Stimulated activated CD4-positive, alpha-beta T cell treated with anti-CD3 and anti-CD28 coated beads, Interleukin-1b, Interleukin-23, amount 100 ng/mL, for 4 hours (primary cell): Measurements from ENCODE around the gene SCFD2.

ENCODE experiments used
- DNase-seq, 2 donors: peaks; one replicate each; pipeline ENCODE4 v3.0.0-alpha.2; 2020; ENCODE audit warnings: low read depth in 2 of 2

SCFD2 gene

DNA sequence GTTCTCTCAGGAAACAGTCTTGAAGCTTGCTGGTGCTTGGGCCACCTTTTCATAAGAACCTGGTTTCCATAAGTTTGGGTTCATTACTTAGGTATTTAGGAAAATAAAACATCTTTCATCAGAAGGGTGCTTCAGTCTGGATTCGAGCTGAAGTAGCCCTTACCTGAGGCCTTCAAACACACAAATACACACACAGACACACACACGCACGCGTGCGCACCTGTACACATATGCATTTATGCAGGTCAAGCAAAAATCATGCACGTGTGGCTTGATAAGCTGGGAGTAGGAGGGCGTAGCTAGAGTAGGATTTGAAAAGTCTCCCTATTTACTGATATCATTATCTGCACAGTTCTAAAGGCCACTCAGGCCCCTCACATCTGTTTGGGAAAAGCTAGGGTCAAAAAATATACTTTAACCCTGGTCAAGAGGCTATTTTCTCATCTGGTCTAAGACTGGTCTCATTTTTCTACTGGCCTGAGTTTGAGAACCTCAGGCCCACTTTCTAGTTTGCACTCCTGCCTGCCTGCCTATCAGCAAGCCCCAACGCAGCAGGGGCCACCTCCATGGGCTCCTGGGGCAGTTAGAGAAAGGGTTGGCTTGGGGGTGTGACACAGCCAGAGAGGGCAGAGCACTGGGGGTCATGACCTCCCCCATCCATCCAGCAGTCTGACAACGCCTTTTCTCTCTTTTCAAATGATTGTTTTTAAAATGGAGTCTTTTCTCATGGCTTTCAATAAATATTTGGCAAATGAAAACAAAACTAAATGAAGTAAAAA lies 439.5 kb downstream of the SCFD2 start:
- no peak for DNase-seq

DNA sequence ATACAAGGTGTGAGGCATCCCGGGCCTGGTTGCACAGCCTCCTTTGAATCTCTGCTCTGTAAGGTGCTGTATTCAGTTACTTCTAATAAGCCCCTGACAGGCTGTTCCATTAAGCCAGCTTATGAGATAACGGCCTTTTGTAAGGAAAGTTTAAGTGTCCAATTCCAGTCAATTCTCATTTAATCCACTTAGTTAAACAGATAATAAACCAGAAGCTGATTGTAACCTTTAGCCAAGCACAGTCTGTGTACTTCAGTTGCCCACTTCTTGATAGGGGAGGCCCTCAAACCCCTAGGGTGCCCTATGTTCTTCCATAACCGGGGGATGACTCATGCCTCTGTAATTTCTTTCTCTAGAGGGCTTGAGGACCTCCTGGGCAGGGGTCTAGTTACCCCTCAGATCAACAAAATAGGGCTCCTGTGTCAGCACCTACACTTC lies 440.3 kb downstream of the SCFD2 start:
- DNase-seq = no peak

DNA sequence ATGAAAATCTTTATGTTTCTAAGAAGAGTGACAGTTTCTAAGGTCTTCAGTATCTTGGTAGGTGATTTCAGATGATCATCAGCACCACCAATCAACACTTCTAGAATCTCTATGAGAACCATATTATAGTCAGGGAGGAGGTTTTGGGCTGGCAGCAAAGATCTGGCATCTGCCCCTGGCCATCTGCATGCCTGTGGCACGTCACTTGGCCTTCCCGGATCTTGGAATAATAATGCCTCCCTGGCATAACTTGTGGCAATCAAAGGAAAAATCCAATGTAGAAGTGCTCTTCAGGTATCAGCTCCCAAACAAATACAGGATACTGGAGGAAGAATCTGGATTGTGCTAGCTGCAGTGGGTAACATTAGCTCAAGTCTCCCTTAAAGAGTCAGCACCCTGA lies 446.4 kb downstream of the SCFD2 start:
- DNase-seq = no peak

DNA sequence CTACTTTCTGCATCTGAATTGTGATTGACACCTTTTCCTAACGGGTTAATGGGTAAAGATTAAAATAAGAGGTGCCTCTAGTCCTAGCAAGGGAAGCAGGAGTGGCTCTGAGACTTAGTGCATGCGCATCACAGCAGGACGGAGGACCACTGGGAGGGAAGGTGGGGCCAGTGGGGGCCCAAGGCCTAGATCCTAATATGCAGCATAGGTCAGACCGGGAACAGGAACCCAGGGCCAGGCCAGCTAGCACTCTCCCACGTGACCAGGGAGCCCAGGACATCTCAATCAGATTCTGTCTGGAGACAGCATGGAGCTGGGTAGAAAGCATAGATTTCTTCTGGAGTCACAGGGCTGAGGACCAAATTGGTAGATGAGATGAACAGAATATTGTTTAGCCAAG lies 448.0 kb downstream of the SCFD2 start:
- no peak for DNase-seq

DNA sequence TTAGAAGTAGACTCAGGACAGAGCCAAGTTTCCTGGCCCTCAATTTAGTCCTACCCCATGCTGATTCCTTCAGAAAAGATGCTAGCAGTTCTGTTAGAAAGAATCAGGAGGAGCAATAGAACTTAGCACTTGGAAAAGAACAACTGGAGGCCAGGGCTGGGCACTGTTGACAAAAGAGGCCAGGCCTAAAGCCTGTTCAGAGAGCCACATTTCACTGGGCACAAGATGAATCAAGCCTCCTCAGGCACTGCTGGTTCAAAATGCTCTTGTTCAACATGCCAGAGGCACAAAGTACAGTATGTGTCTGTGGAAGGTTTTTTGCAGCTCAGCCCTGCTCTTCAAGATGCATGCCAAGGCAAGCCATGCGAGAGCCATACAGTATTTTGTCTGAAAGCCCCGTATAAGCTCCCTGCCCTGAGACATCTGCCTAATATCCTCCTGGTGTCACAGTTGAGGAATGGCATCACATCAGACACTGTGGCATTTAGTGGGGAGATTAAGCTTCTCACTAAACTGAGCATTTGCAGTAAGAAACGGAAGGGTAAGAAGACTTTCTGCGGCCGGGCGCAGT lies 450.0 kb downstream of the SCFD2 start:
- no peak for DNase-seq

DNA sequence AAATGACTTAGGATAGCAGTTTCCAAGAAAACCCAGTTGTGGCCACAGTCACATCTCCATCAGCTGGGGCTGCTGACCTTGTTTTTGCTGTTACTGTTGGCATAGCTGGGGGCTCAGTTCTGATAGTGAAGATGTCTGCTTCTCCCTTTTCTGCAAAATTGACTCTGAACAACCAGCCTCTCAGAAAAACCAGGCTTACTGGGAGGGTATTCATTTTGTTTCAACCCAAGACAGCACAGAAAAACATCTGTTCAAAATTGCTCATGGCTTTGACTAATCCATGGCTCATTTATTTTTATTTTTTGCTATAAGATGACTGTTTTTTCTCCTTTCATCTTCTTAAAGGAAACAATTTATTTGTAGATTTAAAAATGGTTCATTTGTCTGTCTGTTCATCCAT lies 450.7 kb downstream of the SCFD2 start:
- no peak for DNase-seq

DNA sequence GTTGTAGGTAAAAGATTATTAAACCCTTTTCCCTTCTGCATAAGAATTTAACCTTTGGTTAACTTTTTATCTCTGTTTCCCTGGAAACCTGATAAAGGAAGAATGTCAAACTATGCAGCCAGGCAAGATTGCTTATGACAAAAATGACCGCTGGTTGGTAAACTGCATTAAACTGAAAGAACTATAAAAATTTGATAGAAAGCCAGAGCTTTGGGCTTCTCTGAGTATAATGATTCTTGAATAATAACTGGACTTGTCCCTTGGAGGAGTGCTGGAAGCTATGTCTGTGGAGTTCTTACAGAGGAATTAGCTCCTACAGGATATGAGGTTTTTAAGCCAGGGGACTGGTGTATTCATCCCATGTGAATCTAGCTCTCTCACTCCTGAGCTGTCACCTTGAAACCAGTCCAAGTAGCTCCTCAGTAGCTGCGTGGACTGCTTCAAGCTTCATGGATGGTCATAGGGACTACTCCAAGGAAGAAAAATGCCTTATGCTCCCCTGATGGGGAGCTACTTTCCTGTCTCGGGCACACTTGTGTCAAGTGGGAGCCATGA lies 451.7 kb downstream of the SCFD2 start:
- DNase-seq = no peak

DNA sequence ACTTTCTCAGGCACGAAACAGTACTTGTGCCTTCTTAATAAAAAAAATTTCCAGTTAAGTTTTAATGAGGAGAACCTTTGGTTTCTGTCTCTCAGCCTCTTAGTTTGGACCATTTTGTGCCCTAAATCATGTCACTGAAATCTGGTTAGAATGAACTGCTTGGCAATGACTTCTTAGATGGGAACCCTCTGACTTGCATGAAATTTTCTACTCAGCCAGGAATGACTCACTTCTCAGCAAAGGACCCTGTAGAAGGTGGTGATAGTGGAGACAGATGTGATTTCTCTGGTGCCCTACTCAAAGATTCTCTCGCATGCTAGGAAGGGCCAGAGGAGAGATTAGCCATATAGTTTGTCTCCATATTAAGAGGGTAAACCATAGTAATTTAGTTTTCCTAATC lies 453.3 kb downstream of the SCFD2 start:
- no peak for DNase-seq

DNA sequence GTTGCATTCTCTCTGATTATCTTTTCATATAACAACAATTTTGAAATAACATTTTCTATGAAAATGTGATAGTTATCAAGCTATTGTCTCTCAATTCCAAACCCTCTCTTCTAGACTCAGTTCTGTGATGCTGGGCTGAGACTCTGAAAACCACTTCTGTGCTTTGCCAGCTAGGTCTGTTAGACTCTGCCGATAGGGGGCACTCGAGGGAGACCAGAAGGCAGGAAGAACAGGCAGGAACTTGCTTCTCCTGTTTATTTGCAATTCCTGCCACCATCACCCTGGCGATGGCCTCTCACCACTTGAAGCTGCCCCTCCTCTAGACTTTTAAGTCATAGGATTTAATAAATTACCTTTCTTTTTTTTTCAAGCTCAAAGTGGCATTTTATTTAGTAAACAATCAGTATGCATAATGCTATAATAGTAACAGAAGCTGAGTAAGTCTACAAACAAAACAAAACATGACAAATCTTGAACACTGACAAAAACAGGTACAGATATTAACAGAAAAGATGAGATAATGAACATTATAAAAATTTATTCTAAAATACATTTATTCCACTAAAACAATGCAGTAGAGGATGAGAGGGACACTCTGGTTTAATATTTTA lies 454.1 kb downstream of the SCFD2 start:
- DNase-seq = peak; percentile 47 to 52

DNA sequence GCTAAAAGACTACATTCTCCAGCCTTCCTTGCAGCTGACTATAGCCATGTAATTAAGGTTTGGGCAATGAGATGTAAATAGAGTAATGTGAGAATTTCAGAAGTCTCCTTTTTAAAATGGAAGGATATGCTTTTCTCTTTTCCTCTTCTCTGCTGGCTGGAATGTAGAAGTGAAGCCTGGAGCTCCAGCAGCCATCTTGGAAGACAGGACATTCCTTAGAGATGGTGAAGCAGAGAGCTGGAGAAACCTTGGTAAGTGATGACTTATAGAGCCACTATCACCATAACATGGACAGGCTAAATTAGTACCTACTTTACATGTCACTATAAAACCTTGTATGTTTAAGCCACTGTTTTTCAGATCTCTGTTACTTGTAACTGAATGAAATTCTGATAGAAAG lies 455.7 kb downstream of the SCFD2 start:
- no peak for DNase-seq

DNA sequence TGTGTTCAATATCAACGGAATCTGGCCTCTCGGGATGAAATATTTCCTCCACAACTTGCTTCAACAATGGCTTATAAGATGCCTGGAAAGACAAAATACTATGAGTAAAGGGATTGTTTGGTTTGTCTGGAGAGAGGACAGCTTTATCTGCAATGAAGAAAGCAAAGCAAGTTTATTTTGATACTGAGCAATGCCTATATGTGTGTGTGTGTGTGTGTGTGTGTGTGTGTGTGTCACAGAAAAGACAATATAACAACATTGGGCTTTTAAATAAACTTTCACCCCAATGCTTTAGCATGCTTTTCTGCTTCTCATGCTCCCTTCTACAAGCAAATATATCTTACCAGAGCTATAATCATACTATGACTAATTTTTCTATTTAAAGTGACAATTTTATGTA lies 458.4 kb downstream of the SCFD2 start:
- DNase-seq = no peak

DNA sequence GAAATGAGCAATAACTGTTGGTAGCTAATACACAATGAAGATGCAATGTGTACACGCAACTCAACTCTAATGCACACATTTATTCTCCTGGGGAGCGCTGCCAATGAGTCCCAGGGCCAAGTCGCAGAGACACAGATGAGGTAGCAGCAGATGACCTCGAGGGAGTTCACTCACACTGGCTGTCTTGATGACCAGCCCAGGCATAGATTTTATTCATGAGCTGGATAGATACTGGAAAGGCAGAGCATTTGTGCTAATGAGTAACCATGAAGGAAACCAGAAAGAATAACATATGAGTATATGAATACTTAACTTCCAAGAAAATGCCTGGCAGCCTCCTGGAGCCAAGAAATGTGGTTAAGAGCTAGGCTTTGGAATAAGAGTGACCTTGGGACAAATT lies 461.4 kb downstream of the SCFD2 start:
- no peak for DNase-seq

DNA sequence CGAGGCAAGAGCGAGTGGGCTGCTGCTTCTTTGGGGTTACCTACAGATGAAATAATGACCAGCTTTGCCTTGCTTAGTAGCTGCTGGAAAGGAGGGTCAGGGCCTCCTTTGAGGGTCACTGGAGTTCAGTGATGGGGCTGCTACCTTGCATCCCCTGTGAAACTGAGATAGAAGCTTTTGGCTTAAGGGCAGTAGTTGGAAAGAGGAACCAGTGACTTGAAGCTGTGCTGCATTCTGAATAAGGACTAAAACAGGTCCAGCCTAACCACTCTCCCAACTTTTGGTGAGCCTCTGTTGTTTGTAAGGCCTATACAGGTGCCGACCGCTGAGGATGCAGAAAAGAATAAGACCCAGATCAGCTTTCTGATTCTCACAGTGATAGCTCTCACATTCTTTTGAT lies 462.6 kb downstream of the SCFD2 start:
- no peak for DNase-seq

DNA sequence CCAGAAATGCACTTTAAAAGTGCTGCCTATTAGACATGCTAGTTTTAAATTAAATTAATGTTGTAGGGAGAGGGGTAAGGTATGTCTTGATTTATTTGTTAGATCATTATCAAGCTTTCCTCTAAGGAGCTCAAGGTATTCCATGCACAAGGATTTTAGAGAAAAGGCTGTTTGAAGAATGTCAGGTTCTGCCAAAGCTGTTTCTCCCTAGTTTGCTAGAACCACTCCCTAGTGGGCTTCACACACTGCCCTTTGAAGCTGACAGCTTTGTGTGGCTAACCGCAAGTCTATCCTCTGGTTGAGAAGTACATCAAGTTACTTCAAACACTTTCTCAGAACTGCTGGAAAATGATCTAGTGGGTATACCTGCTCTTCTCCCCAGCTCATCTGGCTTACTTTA lies 471.4 kb downstream of the SCFD2 start:
- DNase-seq = no peak

DNA sequence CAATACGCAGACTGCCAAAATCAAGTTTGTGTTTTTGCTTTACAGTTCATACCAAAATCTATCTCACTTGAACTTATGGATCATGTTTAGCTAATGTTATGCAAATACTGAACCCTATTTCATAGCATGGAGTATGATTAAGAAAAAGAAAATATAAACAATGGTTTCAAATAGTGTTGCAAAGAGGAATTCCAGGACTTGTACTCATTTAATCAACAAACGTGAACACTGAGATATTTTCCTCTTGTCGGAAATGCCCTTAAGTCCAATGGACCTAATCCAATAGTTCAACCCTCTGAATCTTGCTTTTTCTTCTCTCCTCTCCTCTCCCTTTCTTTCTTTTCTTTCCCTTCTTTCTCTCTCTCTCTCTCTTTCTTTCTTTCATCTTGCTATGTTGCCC lies 473.0 kb downstream of the SCFD2 start:
- DNase-seq = no peak

DNA sequence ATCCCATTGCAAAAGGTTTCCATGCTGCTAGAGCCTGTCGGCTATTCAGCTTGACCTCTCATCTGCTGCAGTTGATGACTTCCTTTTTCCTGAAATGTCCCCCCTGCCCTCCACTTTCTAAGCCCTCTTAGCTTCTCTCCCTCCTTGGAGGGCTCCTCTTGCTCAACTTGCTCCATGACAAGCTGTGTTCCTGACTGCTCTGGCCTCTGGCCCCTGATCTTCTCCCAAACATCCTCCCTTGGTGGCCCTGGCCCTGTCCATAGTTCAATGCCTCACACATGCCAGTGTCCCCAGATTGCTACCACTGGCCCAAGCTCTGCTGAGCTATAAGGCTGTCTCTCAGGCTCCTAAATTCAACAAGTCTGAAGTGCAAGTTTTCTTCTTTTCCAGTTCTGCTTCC lies 474.1 kb downstream of the SCFD2 start:
- DNase-seq = no peak

DNA sequence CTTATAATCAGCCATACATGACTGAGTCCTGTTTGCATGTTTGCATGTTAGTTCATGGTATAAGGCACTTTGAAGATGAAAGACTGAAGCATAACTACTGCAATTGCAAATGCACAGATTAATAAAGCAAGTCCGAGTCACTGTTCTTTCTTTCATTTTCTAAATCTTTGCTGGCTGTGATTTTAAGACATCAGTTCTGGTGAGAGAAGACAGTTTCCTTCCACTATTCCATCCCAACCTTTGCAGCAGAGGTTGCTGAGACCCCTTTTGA lies 475.4 kb downstream of the SCFD2 start:
- no peak for DNase-seq

DNA sequence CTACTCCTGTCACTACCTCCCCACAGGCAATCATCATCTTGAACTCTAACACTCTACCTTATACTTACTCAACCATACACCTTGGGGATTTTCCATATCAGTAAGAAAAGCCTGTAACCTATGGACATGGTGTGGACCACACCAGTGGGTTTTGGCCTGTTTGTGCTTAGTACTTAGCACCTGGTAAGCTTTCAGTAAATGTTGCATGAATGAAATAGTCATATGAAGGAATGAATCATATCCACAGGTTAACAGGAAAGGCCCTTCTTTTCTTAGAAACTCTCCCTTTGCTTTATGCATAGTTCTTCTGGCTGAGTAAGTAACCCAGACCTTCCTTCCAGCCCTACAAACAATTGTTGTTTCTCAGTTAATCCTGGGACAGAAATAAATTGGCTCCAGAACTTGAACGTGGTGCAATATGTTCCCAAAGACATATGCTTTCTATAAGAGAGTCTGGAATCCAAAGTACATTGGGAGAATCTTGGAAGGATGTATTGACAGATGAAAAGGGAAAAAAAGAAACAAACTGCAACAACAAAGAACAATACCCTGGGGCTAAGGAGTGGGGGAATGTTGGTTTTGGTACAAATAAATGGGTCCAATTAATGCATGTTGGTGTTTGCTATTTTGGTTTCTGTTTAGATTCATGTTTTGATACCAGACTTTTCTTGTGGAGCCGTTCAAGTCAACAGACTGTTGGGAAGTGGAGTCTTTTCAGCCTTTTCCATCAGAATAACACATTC lies 475.9 kb downstream of the SCFD2 start:
- no peak for DNase-seq

DNA sequence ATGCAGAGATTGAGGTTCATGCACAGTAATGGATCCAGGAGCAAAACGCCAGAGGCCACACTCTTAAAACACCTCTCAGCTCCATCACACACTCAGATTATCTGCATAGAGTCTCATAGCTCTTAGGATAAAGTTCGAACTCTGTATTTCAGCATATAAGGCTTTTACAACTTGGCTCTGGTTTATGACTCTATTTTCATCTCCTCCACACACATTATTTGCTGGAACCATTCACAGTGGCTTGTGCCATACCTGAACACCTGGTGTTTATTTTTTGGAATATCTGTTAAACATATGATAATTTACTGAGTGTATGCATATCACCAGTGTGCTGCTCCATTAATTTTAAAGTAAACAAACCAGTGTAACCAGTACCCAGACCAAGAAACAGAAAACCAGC lies 476.5 kb downstream of the SCFD2 start:
- DNase-seq = no peak

DNA sequence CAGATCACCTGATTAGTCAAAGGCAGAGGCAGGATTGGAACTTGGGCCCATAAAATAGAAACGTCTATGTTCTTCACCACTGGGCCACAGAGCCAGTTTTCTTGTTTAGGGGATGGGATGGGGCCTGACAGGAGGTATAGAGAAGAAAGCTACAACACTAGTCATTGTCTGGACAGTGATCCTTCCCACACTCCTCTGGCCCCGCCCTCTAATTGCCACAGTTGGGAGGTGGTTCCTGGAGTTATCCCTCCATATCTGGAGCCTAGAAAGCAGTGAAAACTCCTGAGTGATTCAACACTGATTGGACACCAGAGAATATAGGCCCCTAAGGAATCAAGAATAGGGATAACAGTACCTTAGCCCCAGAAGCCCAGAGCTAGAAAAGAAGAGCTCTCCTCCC lies 480.9 kb downstream of the SCFD2 start:
- DNase-seq = no peak

DNA sequence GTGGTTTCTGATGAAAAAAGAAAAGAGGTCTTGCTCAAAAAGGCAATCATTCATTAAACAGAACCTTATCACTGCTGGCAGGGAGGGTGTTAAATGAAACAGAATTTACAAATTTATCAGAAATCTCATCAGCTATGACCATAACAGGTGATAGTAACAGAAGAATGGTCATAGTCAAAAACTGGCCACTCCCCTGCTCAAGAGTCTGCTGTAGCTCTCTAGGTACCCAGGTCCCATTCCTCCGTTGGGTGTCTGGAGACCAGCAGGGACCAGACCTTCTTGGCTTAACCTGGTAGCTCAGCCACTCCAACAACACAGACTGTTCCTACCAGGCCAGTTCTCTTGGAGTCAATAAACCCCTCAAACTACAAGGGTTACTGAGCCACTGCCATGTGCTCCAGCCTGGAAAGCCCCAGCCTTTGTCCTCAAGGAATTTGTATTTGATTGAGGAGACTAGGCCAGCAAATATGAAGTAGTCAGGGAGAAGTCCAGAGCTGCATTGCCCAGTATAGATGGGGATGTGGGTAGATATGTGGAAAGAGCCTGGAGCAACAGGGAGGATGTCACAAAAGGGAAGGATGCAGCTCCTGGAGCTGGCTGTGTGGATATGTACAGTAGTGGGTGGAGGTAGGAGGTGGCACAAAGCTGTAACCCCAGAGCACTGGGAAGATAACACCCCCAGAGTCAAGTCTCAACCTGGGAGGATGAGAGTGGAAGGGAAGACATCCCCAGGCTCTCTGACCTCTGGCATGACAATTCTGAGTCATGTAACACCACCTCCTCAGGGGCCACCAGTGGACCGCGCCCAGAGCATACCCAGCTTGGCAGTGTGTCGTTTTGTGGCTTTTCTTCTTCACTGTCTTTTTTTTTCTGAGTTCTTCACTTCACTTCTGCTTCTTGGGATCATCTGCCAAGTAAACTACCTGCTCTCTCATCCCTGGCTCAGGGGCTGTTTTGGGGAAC lies 481.9 kb downstream of the SCFD2 start:
- no peak for DNase-seq
